Activated CD8-positive, alpha-beta memory T cell treated with anti-CD3 and anti-CD28 coated beads for 24 hours (primary cell): ENCODE measurements around the gene SLC37A4.
"Not testable (repeated sequence)": the region's sequence is repeated elsewhere in the genome, so short reads cannot be mapped to it uniquely, and the experiment has no call there.

Experiments
- DNase-seq: peaks from one replicate; pipeline ENCODE4 v3.0.0-alpha.2; 2020

Gene SLC37A4

DNA sequence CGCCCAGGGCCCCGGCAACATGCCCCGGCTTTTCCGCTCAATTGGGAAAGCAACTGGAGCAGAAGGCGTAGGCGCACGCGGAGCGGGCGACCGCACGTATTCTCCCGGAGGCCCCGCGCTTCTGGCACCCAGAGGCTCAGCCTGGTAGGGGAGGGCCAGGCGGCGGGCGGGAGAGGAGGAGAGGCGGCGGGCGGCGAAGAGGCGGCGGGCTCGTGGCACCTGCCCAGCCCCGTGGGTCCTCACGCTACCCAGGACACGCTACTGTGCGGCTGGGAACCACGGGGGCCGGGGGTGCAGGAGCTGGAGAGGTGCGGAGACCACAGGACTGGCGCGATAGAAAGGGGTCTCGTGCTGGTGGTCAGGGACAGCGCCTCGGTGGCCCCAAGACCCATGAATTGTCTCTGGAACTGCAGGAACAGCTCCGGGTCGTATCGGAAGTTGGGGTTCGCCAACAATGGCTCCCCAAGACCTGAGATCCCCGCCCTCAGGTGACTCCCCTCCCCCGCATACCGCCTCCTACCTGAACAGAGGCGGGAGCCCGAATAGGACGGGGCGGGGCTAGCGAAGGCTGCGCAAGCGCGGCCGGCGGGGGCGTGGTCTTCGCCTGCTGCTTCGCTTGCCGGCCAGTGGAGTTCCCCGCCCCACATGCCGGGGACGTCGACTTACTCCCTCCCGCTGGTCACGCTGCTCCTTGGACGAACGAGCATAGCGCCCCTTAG lies at the start of gene SLC37A4:
Gene SLC37A4 (minus strand): TSS at position 549 of the 719 bp plus-strand sequence.
- peak; percentile 100 for DNase-seq

DNA sequence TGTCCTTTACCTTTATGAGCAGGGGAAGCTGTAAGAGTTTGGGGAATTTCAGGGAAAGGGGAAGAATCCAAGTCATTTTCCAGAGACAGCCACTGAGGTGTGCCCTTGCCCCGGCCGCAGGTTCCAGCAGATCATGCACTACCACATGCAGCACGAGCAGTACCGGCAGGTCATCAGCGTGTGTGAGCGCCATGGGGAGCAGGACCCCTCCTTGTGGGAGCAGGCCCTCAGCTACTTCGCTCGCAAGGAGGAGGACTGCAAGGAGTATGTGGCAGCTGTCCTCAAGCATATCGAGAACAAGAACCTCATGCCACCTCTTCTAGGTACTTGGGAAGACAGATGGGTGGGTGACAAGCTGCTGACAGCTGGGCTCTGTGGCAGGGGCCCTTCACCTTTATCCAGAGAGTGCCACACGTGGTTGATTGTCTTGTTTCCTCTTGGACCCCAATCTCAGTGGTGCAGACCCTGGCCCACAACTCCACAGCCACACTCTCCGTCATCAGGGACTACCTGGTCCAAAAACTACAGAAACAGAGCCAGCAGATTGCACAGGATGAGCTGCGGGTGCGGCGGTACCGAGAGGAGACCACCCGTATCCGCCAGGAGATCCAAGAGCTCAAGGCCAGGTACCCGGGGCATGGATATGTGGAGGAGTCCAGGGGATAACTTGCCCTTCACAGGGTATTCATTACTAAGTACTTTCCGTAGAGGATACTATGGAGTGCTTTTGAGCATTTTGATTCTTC lies 48.2 kb upstream of the SLC37A4 start:
- no peak for DNase-seq

DNA sequence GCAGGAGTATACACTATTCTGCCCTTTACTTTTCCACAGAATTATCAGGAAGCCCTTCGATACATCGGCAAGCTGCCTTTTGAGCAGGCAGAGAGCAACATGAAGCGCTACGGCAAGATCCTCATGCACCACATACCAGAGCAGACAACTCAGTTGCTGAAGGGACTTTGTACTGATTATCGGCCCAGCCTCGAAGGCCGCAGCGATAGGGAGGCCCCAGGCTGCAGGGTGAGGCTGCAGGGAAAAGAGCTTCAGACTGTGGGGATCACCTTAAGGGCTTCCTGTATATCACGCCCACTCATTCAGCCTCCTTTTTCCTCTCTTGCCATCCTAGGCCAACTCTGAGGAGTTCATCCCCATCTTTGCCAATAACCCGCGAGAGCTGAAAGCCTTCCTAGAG lies 47.2 kb upstream of the SLC37A4 start:
- no peak for DNase-seq

GRCh38 chr11:119067371-119068222 lies 36.9 kb upstream of the SLC37A4 start, which contains the start of gene VPS11:
Gene VPS11 (plus strand): TSS chr11:119067818. CDS start chr11:119067824, 6 bp downstream.
- DNase-seq, result peak; percentile 96

- DNase-seq, result no peak
Measured at GRCh38 chr11:119065369-119065768, 34.7 kb upstream of the SLC37A4 start.

GRCh38 chr11:119062779-119063178 lies 32.1 kb upstream of the SLC37A4 start:
- no peak for DNase-seq

GRCh38 chr11:119061256-119061655 lies 30.6 kb upstream of the SLC37A4 start:
- no peak for DNase-seq

GRCh38 chr11:119059128-119059527 lies 28.5 kb upstream of the SLC37A4 start:
- not testable (repeated sequence) for DNase-seq

- peak; percentile 99 for DNase-seq
Measured at GRCh38 chr11:119057000-119057769, 26.5 kb upstream of the SLC37A4 start, which contains the start of gene HYOU1. Gene HYOU1 (minus strand): TSS chr11:119057205. CDS start chr11:119056160, 1,045 bp downstream.

DNA sequence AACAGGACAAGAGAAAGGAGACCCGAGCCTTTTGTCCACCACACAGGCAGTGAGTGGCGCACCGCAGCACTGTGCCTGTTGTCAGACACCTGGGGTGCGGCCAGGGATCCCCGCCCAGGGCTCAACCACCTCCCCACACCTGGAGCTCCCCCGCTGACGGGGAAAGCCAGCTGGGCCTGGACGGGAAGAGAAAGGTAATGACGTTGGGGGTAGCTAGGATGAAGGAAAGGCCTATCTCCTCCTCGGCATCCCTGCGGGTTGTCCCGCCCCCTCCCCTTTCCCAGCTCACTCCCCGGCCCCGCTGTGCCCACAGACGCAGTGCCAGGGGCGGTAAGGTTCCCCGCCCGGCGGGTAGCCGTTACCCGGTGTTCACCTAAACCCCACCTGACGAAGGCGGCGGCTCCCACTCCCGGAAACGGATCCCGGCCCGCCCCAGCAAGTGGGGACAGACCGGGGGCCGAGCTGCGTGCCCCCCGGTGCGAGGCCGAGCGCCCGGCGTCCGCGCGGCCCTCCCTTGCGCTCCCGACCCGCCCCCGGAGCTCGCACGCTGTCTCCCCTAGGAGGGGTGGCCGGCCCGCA lies 25.8 kb upstream of the SLC37A4 start:
- DNase-seq, result peak; percentile 80

- peak; percentile 68 for DNase-seq
Measured at GRCh38 chr11:119055901-119056300, 25.2 kb upstream of the SLC37A4 start.

GRCh38 chr11:119054418-119054817 lies 23.7 kb upstream of the SLC37A4 start:
- DNase-seq, result no peak

DNA sequence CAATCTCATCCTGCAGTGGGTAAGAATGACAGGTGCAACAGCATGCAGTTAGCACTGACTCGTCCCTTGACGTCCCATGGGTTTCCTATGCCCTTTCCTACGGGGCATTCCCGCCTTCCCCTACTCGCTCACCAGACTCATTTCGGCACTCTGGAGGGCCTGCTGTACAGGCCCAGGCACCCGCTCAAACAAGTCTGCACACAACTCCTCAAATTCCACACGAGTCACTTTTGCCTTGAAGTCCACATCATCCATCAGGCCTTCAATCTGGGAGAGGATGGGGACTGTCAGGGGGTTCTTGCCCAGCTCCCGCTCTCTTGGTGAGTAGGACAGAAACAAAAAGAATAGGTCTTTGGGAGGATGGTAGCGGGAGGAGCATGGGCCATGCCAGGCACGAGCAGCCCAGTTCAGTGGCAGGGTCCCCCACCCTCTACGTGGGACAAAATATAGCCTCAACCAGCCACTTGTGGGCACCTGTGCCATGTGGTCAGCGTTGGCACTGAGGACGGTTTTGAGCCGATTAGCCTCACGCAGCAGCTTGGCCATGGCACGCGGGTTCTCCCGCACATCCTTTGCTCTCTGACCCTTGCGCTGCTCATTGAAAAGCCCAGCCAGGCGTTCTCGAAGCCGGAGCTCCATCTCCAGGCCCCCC lies 21.6 kb upstream of the SLC37A4 start:
- DNase-seq, result no peak

DNA sequence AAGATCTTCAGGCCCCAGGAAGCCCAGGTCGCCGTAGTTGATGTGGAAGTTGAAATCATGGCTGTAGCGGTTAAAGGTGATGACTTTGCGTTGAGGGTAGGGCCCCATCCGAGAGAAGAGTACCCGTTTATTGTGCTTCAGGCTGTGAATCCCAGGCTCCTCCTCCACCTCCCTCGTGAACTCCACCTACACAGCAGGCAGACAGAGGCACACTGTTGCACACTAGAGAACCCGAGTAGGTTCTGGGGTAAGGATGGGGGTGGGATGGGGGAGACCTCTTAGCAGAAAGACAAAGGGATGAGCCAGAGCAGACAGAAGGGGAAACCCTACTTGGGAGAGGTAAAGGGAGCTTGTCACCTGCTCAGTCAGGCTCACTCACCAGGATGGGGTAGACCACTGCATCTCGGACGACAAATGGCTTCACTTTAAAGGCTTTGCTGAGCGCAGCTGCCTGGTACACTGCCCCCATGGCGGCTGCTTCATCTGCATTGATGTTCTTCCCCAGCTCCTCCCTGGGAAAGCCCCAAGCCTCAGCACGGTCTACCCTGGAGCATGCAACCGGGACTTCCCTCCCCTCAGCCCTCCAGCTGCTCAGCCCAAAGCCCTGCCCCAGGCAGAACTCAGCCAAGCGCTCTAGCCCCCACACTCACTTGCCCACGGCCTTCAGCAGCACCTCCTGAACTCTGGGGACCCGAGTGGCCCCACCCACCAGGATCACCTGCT lies 20.9 kb upstream of the SLC37A4 start:
- DNase-seq, result no peak

- DNase-seq, result no peak
Measured at GRCh38 chr11:119049081-119049480, 18.4 kb upstream of the SLC37A4 start.

- no peak for DNase-seq
Measured at GRCh38 chr11:119048644-119049043, 18.0 kb upstream of the SLC37A4 start.

DNA sequence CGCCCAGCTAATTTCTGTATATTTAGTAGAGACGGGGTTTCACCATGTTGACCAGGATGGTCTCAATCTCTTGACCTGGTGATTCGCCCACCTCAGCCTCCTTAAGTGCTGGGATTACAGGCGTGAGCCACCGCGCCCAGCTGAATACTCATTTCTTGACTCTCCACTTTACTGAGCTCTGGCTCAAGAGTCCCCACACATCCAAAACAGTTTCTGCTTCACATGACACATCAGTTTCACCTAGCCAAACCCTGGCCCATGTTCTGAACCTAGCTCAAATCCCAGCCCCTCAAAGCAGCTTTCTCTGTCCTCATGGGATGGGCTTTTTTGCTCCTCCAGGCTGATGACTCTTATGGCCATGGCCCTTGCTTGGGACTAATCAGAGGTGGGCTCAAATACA lies 16.5 kb upstream of the SLC37A4 start:
- DNase-seq, result no peak

GRCh38 chr11:119046489-119046888 lies 15.8 kb upstream of the SLC37A4 start:
- DNase-seq, result no peak

DNA sequence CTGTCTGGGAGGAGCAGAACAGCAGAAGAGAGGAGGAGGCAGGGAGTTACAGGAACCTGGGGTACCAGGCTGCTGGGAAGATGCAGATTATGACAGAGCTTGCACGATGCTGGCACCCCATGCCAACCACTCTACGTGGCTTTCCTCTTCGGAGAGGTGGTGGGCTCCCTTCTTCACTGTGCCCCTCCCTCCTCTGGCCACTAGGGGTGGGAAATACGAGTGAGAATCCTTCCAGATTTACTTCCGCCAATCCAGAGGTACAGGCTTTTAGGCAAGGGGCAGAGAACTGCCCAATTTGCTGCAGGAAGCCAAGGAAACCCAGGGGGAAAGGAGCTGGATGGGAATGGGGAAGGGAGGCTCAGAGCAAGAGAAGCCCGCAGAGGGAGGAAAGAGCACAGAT lies 14.0 kb upstream of the SLC37A4 start:
- no peak for DNase-seq

- no peak for DNase-seq
Measured at GRCh38 chr11:119042927-119043326, 12.2 kb upstream of the SLC37A4 start.
